Aorta (tissue), 5 donors: ENCODE results near the gene CCT6A. TPM values are rescaled to one million over a fixed set of nuclear protein-coding genes. Genes with fewer than 3 reads are reported as not detected.
"Not testable (repeated sequence)": the region's sequence is repeated elsewhere in the genome, so short reads cannot be mapped to it uniquely, and the experiment has no call there.

Experiments
- ATAC-seq: fragments of 200-7000 bp; cut with Tn5 transposase; one replicate; pipeline ENCODE4 v1.9.1; 2022; ENCODE audit warnings: moderate library complexity; ENCODE audit not compliant: low FRiP score
- DNase-seq, 2 donors: peaks; one replicate each; pipeline ENCODE4 v3.0.0-alpha.2; 2020
- H3K27ac ChIP-seq, 2 donors: one replicate each; pipeline ENCODE4 v1.5.1; 2013; ENCODE audit warnings: low read length in 2 of 2, mild to moderate bottlenecking in 2 of 2, moderate library complexity in 2 of 2, control low read depth in 1 of 2, inconsistent platforms in 1 of 2, low read depth in 1 of 2
- H3K27me3 ChIP-seq, 2 donors: one replicate each; pipeline ENCODE4 v1.6.1; 2013; ENCODE audit warnings: control low read depth in 1 of 2, low read length in 1 of 2, mild to moderate bottlenecking in 1 of 2, moderate library complexity in 1 of 2; ENCODE audit not compliant: insufficient read depth in 2 of 2, control insufficient read depth in 1 of 2
- H3K36me3 ChIP-seq, 2 donors: one replicate each; pipeline ENCODE4 v1.6.1; 2013; ENCODE audit warnings: control low read depth in 1 of 2, low read length in 1 of 2, mild to moderate bottlenecking in 1 of 2; ENCODE audit not compliant: insufficient read depth in 2 of 2, control insufficient read depth in 1 of 2
- H3K4me1 ChIP-seq, 2 donors: one replicate each; pipeline ENCODE4 v1.6.1; 2013; ENCODE audit warnings: low read length in 2 of 2, control low read depth in 1 of 2, mild to moderate bottlenecking in 1 of 2, moderate library complexity in 1 of 2; ENCODE audit not compliant: insufficient read depth in 2 of 2, control insufficient read depth in 1 of 2
- H3K4me3 ChIP-seq, 2 donors: one replicate each; pipeline ENCODE4 v1.5.1; 2013; ENCODE audit warnings: low read length in 2 of 2, control low read depth in 1 of 2, mild to moderate bottlenecking in 1 of 2
- H3K9me3 ChIP-seq: one replicate; pipeline ENCODE4 v1.6.1; 2013; ENCODE audit warnings: mild to moderate bottlenecking, low read length; ENCODE audit not compliant: control insufficient read depth
- WGBS, 2 donors: extraction: QIAGEN DNeasy Blood & Tissue Kit; methylation state at CpG; one replicate each; pipeline ENCODE4 v1.1.7; 2013; 5-methylcytosine and 5-hydroxymethylcytosine counted together
- intact Hi-C, 2 donors: fragments of 100-400 bp; cut with DNase I; formaldehyde crosslinking; loops; one replicate each; pipeline versions ENCODE4 v1.14.2 to v1.15.0; 2022
- polyA plus RNA-seq, 2 donors: library from polyadenylated mRNA; stranded (reverse); fragments of 200-250 nt; gene quantifications; one replicate each; pipeline ENCODE4 v1.2.3, GENCODE V29; 2013
- total RNA-seq, 2 donors: library from RNA; stranded (reverse); fragmentation: NEBNext Ultra II Directional; extraction: Animal tissue kit (Norgen Biotek cat#: 25700); gene quantifications; one replicate each; pipeline ENCODE4 v1.2.1, GENCODE V29; 2021
- donor health status: healthy with polysubstance abuse.
- donor health status: Bipolar disorder and iron deficiency.
- donor health status: DM: no; HTN: no; CAD: no.
- donor health status: DM: no; HTN: no; CAD: no.
- donor health status: DM: yes; HTN: yes; CAD: no.

CCT6A gene
- total and polyA plus RNA-seq, 4 donors, result 80.6 to 115 (median 85.4) TPM

- H3K36me3 ChIP-seq, result no peaks in the 10 kb centered on the region
- WGBS, 2 donors, result 63 to 98% methylated on average over 1 to 2 of the region's 2 CpGs
- H3K4me1 ChIP-seq, result no peaks in the 10 kb centered on the region
- no peak overlapping the region for H3K4me3 ChIP-seq
- no peak for ATAC-seq
- H3K27ac ChIP-seq, result no peak overlapping the region
- DNase-seq, result no peak
- no peaks in the 10 kb centered on the region for H3K27me3 ChIP-seq
- H3K9me3 ChIP-seq, result no peaks in the 10 kb centered on the region
- intact Hi-C loops, result no loop called here
These were observed 25.0 kb upstream of the CCT6A start for GRCh38 chr7:56026538-56026937.

- H3K4me1 ChIP-seq, result no peaks in the 10 kb centered on the region
- 92% methylated on average over 9 of the region's 9 CpGs for WGBS, 2 donors
- no peaks in the 10 kb centered on the region for H3K36me3 ChIP-seq
- H3K27me3 ChIP-seq, result no peaks in the 10 kb centered on the region
- no peak for DNase-seq
- no peak overlapping the region for H3K27ac ChIP-seq
- ATAC-seq, result no peak
- H3K9me3 ChIP-seq, result no peaks in the 10 kb centered on the region
- no peak overlapping the region for H3K4me3 ChIP-seq
- intact Hi-C loops, result no loop called here
These were observed 22.5 kb upstream of the CCT6A start for GRCh38 chr7:56028942-56029630.

- no peak overlapping the region for H3K27ac ChIP-seq
- H3K4me1 ChIP-seq, result no peaks in the 10 kb centered on the region
- H3K9me3 ChIP-seq, result no peaks in the 10 kb centered on the region
- no peaks in the 10 kb centered on the region for H3K27me3 ChIP-seq
- WGBS, 2 donors, result 97% methylated on average over 8 of the region's 8 CpGs
- intact Hi-C loops, result no loop called here
- ATAC-seq (no peak), DNase-seq (no peak)
- no peak overlapping the region for H3K4me3 ChIP-seq
- H3K36me3 ChIP-seq, result no peaks in the 10 kb centered on the region
These were observed 21.2 kb upstream of the CCT6A start for GRCh38 chr7:56030340-56030739.

- H3K4me3 ChIP-seq, ATAC-seq, H3K36me3 ChIP-seq, DNase-seq, intact Hi-C loops, H3K9me3 ChIP-seq, H3K4me1 ChIP-seq, H3K27ac ChIP-seq, H3K27me3 ChIP-seq: not testable (repeated sequence)
- WGBS, 2 donors, result 84 to 89% methylated on average over 8 of the region's 8 CpGs
These were observed 20.0 kb upstream of the CCT6A start for GRCh38 chr7:56031556-56031955.

- DNase-seq, H3K36me3 ChIP-seq, H3K27ac ChIP-seq, H3K4me3 ChIP-seq, intact Hi-C loops, H3K4me1 ChIP-seq, ATAC-seq, H3K9me3 ChIP-seq, H3K27me3 ChIP-seq: not testable (repeated sequence)
- WGBS, 2 donors, result 96 to 97% methylated on average over 4 to 7 of the region's 7 CpGs
These were observed 19.0 kb upstream of the CCT6A start for GRCh38 chr7:56032578-56032977.

- DNase-seq (peak; percentile 59 to 78), ATAC-seq (peak; percentile 77)
- no peaks in the 10 kb centered on the region for H3K9me3 ChIP-seq
- no peaks in the 10 kb centered on the region for H3K4me1 ChIP-seq
- WGBS, 2 donors, result 0 to 1% methylated on average over 27 of the region's 27 CpGs
- H3K4me3 ChIP-seq, result peak overlapping the region; percentile 35 to 57
- no peak overlapping the region for H3K27ac ChIP-seq
- intact Hi-C loops, result no loop called here
- no peaks in the 10 kb centered on the region for H3K36me3 ChIP-seq
- H3K27me3 ChIP-seq, result no peaks in the 10 kb centered on the region
These were observed 17.7 kb upstream of the CCT6A start for GRCh38 chr7:56033671-56034432.

- WGBS, 2 donors, result 63 to 77% methylated on average over 3 of the region's 3 CpGs
- no peak for DNase-seq
- ATAC-seq, result no peak
- Histone ChIP-seq H3K36me3 (no peaks in the 10 kb centered on the region), H3K4me3 (no peak overlapping the region), H3K9me3 (no peaks in the 10 kb centered on the region), H3K4me1 (no peaks in the 10 kb centered on the region), H3K27me3 (no peaks in the 10 kb centered on the region), H3K27ac (no peak overlapping the region)
- intact Hi-C loops, result no loop called here
These were observed 10.8 kb upstream of the CCT6A start for GRCh38 chr7:56040730-56041129.

- 98 to 99% methylated on average over 2 of the region's 2 CpGs for WGBS, 2 donors
- DNase-seq, H3K36me3 ChIP-seq, ATAC-seq, intact Hi-C loops, H3K27me3 ChIP-seq, H3K4me3 ChIP-seq, H3K4me1 ChIP-seq, H3K9me3 ChIP-seq, H3K27ac ChIP-seq: not testable (repeated sequence)
These were observed 5.8 kb upstream of the CCT6A start for GRCh38 chr7:56045758-56046157.
